Lower leg skin (tissue), 4 donors: Measurements from ENCODE around the gene NUMB. TPM values are rescaled to one million over a fixed set of nuclear protein-coding genes. Genes with fewer than 3 reads are reported as not detected.

Experiments
- DNase-seq, 2 donors: peaks; one replicate each; pipeline ENCODE4 v3.0.0-alpha.2; 2019; ENCODE audit warnings: low spot score in 2 of 2
- H3K4me3 ChIP-seq: fragments of 200-600 bp; sonication (generic); 2 replicates; pipeline ENCODE4 v1.5.1; 2017; ENCODE audit warnings: mild to moderate bottlenecking, low read depth; ENCODE audit not compliant: poor library complexity, severe bottlenecking
- POLR2A ChIP-seq, 2 donors: fragments of 450-650 bp; IDR thresholded peaks; one replicate each; pipeline ENCODE4 v1.6.1; 2016 to 2017; ENCODE audit warnings: antibody characterized with exemption in 2 of 2, mild to moderate bottlenecking in 1 of 2, moderate library complexity in 1 of 2
- WGBS, 2 donors: methylation state at CpG; one replicate each; pipeline ENCODE4 v1.1.5; 2018; 5-methylcytosine and 5-hydroxymethylcytosine counted together
- intact Hi-C: fragments of 100-400 bp; cut with DNase I; formaldehyde crosslinking; loops from one replicate; pipeline ENCODE4 v1.15.0; 2023; ENCODE audit warnings: low total_unique reads
- total RNA-seq, 4 donors: library from RNA; depleted of rRNA; stranded (reverse); fragments of >200 nt; gene quantifications; one replicate each; pipeline ENCODE4 v1.1.0, GENCODE V29; 2016
- TF ChIP-seq, protein P1 (sequence below), 3 donors: fragments of 450-650 bp; IDR thresholded peaks; one replicate each; pipeline ENCODE4 v1.5.1; 2016; ENCODE audit warnings: antibody characterized with exemption in 3 of 3, mild to moderate bottlenecking in 3 of 3, moderate library complexity in 2 of 3

The NUMB gene
- total RNA-seq, 4 donors from 2014 or later, result 30.3 to 69.0 (median 43.2) TPM

DNA sequence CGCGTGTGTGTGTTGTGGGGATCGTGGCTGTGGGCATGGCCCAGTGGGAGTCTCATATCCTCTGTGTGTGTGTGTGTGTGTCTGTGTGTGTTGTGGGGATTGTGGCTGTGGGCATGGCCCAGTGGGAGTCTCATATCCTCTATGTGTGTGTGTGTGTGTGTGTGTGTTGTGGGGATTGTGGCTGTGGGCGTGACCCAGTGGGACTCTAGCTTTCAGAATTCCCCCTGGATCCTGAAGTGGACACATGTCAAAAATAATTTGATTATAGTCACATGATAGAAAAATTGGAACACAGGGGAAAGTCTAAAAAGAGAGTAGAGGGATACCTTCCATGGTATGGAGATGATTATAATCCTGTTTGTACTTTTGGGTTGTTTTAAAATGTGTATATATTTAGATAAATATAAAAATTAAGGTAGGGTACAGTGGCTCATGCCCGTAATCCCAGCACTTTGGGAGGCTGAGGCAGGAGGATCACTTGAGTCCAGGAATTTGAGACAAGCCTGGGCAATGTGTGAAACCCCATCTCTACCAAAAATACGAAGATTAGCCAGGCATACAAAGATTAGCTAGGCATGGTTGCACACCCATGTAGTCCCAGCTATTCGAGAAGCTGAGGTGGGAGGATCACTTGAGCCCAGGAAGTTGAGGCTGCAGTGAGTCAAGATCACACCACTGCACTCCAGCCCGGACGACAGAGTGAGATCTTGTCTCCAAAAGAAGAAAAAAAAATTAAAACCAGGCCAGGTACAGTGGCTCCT, 210.1 kb downstream of the NUMB start:
- DNase-seq, result no peak
- 52 to 64% methylated on average over 7 of the region's 9 CpGs for WGBS, 2 donors
- intact Hi-C loops, result no loop called here
- TF ChIP-seq, protein P1, sequence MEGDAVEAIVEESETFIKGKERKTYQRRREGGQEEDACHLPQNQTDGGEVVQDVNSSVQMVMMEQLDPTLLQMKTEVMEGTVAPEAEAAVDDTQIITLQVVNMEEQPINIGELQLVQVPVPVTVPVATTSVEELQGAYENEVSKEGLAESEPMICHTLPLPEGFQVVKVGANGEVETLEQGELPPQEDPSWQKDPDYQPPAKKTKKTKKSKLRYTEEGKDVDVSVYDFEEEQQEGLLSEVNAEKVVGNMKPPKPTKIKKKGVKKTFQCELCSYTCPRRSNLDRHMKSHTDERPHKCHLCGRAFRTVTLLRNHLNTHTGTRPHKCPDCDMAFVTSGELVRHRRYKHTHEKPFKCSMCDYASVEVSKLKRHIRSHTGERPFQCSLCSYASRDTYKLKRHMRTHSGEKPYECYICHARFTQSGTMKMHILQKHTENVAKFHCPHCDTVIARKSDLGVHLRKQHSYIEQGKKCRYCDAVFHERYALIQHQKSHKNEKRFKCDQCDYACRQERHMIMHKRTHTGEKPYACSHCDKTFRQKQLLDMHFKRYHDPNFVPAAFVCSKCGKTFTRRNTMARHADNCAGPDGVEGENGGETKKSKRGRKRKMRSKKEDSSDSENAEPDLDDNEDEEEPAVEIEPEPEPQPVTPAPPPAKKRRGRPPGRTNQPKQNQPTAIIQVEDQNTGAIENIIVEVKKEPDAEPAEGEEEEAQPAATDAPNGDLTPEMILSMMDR (IDR thresholded peaks at IDR 0.05), result no peak
- no peak for TF ChIP-seq POLR2A (IDR thresholded peaks at IDR 0.05)
- no peak overlapping the region for H3K4me3 ChIP-seq

DNA sequence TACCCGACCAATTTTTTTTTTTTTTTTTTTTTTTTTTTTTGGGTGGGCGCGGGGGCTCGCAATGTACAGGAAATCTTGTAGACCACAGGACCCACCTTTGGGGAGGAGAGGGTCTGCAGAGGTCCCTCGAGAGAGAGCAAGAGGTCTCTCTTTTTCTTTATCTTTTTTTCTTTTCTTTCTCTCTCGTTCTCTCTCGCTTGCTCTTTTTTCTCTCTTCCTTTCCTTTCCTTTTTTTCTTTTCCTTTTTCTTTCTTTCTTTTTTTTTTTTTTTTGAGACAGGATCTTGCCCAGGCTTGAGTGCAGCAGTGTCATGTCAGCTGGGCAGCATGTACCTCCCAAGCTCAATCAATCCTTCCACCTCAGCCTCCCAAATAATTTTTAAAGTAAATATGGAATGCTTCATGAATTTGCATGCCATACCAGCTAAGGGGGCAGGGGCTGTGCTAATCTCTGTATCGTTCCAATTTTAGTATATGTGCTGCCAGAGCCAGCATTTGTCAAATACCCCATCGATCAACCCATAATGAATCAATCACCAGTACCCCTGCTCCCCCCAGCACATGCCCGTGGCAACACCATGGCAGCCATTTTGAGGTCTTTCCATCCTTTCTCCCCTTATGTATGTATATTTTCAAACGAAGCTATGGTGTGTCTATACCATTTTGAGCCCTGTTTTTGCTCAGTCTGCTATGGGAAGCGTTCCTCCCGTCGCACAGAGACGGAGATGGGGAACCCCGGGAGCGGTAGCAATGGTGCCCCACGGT, 211.8 kb downstream of the NUMB start:
- TF ChIP-seq, protein P1 (IDR thresholded peaks at IDR 0.05), result no peak
- TF ChIP-seq POLR2A (IDR thresholded peaks at IDR 0.05), result no peak
- intact Hi-C loops, result no loop called here

DNA sequence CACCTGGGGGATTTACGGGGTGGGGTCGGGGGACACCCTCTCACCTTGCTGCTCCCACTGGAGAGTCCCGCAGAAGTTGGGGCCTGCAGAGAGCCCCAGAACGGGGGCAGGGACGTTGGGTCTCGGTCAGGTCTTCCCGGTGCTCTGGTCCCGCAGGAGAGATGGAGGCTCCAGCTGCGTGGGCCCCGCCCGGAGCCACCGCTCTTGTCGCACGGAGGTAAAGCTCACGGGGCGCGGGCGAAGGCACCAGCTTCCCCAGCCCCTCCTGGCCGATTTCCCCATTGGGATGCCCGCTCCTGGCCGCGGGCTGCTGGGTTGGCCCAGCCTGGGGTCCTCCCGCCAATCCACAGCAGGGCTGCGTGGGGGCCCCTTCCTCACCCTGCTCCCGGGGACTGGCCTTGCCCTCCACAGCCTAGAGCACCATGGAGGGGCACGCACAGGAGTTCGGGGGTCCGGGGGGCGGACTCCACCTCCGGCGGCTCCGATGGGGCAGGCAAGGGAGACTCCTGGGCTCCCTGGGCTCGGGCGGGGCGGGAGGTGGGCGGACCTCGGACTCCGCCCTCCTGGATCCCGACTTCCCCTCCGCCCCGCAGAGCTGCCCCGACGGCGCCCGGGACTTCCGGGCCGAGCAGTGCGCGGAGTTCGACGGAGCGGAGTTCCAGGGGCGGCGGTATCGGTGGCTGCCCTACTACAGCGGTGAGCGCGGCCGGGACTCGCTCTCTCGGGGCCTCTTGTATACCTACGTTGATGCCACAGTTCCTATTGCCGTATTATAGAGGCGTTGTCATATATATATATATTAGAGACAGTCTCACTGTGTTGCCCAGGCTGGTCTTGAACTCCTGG, 212.6 kb downstream of the NUMB start:
- intact Hi-C loops, result no loop called here
- TF ChIP-seq, protein P1 (IDR thresholded peaks at IDR 0.05), result no peak
- WGBS, 2 donors, result 16 to 23% methylated on average over 30 to 57 of the region's 64 CpGs

More for the DNA sequence above, 211.8 kb downstream of the NUMB start:
- WGBS, 2 donors, result 62 to 82% methylated on average over 18 of the region's 18 CpGs
- H3K4me3 ChIP-seq, result no peak overlapping the region
- no peak for DNase-seq

DNA sequence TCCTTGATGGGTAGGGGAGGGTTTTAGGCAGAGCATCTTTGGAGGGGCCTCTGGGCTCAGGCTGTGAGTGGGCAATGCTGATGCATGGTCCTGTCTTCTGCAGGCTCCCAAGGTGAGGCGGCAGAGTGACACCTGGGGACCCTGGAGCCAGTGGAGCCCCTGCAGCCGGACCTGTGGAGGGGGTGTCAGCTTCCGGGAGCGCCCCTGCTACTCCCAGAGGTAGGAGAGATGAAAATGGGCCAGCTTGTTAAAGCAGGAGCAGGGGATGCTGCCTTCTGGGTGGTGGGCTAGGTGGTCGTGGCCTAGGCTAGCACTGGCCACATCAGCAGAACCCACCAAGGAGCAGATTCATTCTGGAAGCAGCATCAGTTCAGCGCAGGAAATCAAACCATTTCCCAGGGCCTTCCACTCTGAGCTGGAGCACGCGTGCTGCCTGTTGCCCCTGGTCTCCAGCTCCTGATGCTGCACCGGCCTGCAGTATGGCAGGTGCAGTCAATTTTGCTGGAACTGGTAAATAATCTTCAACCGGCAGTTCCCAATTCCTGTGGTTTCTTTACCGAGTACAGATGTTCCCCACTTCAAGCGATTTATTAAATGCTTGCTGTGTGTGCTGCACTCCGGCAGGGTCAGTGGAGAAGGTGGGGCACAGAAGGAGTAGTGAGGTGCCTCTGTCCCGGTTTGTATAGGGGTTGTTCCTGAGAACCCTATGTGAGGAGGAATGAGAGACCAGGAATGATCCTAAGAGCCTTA, 213.6 kb downstream of the NUMB start:
- 81 to 91% methylated on average over 13 of the region's 14 CpGs for WGBS, 2 donors
- no peak for TF ChIP-seq POLR2A (IDR thresholded peaks at IDR 0.05)
- TF ChIP-seq, protein P1 (IDR thresholded peaks at IDR 0.05), result no peak
- H3K4me3 ChIP-seq, result no peak overlapping the region
- no peak for DNase-seq
- intact Hi-C loops, result no loop called here

More for the DNA sequence above, 212.6 kb downstream of the NUMB start:
- DNase-seq, result peak in 1 of 2 donors; percentile 92
- H3K4me3 ChIP-seq, result peak overlapping the region; percentile 26

DNA sequence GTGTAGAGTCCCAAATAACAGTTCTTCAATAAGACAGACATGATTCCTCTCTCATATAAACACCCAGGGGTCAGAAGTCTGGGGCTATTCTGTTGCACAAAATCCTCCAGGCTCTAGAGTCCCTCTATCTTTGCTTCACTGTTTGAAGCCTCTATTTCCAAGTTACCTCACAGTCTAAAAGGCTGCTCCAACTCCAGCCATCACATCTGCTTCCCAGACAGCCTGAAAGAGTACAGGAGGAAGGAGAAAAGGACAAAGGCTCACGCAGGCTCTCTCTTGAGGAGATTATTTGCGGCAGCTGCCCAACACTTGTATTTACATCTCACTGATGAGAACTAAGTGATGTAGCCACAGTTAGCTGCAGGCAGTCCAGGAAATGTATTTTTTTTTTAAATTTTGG, 214.6 kb downstream of the NUMB start:
- no peak for TF ChIP-seq POLR2A (IDR thresholded peaks at IDR 0.05)
- TF ChIP-seq, protein P1 (IDR thresholded peaks at IDR 0.05), result no peak
- WGBS, 2 donors, result 98 to 100% methylated on average over 2 of the region's 2 CpGs
- DNase-seq, result no peak
- intact Hi-C loops, result no loop called here
- no peak overlapping the region for H3K4me3 ChIP-seq
